K562 (cell line): ENCODE data around the gene HSPB2. TPM values are rescaled to one million over a fixed set of nuclear protein-coding genes. Genes with fewer than 3 reads are reported as not detected.

Experiments
- EGR1 ChIP-seq: fragments of 450-650 bp; conservative IDR thresholded peaks from 2 replicates; pipeline ENCODE4 v1.6.1; 2017; ENCODE audit warnings: mild to moderate bottlenecking
- ETS2 ChIP-seq: IDR thresholded peaks from 2 replicates; pipeline ENCODE4 v1.6.1; 2016; ENCODE audit warnings: borderline replicate concordance, missing genetic modification characterization, mild to moderate bottlenecking, moderate library complexity, missing compliant biosample characterization; ENCODE audit not compliant: poor library complexity, severe bottlenecking
- HIVEP1 ChIP-seq: fragments of 250-450 bp; sonication (Bioruptor Pico); IDR thresholded peaks from 2 replicates; pipeline ENCODE4 v1.4.0; 2020; ENCODE audit warnings: mild to moderate bottlenecking
- KLF6 ChIP-seq: fragments of 250-450 bp; sonication (Bioruptor Pico); IDR thresholded peaks from 2 replicates; pipeline ENCODE4 v1.4.0; 2020; ENCODE audit warnings: mild to moderate bottlenecking, moderate library complexity, borderline replicate concordance
- MYBL2 ChIP-seq, 2 experiments: fragments of 450-650 bp in 1 of 2; sonication (generic) in 1 of 2; formaldehyde crosslinking in 1 of 2; IDR thresholded peaks; 2 replicates each; pipeline versions ENCODE4 v1.6.1 to v1.8.1; 2017 to 2022; ENCODE audit warnings: borderline replicate concordance in 1 of 2, inconsistent platforms in 1 of 2, low read depth in 1 of 2, mild to moderate bottlenecking in 1 of 2, missing genetic modification reagents in 1 of 2, moderate library complexity in 1 of 2
- NFATC3 ChIP-seq: fragments of 450-650 bp; IDR thresholded peaks from 2 replicates; pipeline ENCODE4 v1.6.1; 2017; ENCODE audit warnings: mild to moderate bottlenecking
- NKRF ChIP-seq: fragments of 450-650 bp; IDR thresholded peaks from 2 replicates; pipeline ENCODE4 v1.6.1; 2016; ENCODE audit warnings: borderline replicate concordance
- RAD21 ChIP-seq, 2 experiments: fragments of 250-450 bp in 1 of 2; fragments of 450-650 bp in 1 of 2; sonication (Bioruptor Pico) in 1 of 2; formaldehyde crosslinking in 1 of 2; IDR thresholded peaks in 1 of 2; conservative IDR thresholded peaks in 1 of 2; 2 replicates each; pipeline versions ENCODE4 v1.4.0 to v1.8.0; 2020 to 2022; ENCODE audit warnings: mild to moderate bottlenecking in 2 of 2, moderate library complexity in 1 of 2
- SUPT5H ChIP-seq: fragments of 450-650 bp; IDR thresholded peaks from 2 replicates; pipeline ENCODE4 v1.6.1; 2016
- TCFL5 ChIP-seq: fragments of 250-450 bp; sonication (Bioruptor Pico); conservative IDR thresholded peaks from 2 replicates; pipeline ENCODE4 v1.6.1; 2021; ENCODE audit warnings: mild to moderate bottlenecking, moderate library complexity, matching md5 sums
- XRCC5 ChIP-seq: fragments of 200-400 bp; formaldehyde crosslinking; IDR thresholded peaks from 2 replicates; pipeline ENCODE4 v1.6.1; 2017; ENCODE audit warnings: low read depth, mild to moderate bottlenecking, low read length
- ZFX ChIP-seq: sonication (generic); formaldehyde crosslinking; IDR thresholded peaks from 2 replicates; pipeline ENCODE4 v1.8.0; 2022; ENCODE audit warnings: mild to moderate bottlenecking, missing genetic modification reagents, moderate library complexity
- ZNF444 ChIP-seq: fragments of 250-450 bp; sonication (Bioruptor Pico); IDR thresholded peaks from 2 replicates; pipeline ENCODE4 v1.4.0; 2020; ENCODE audit warnings: mild to moderate bottlenecking, moderate library complexity
- ZNF507 ChIP-seq: conservative IDR thresholded peaks from 2 replicates; pipeline ENCODE4 v1.6.1; 2017; ENCODE audit warnings: missing genetic modification characterization, missing compliant biosample characterization
- polyA plus RNA-seq, 8 experiments: library from polyadenylated mRNA; depleted of rRNA in 4 of 8; stranded (reverse) in 5 of 8; unstranded in 3 of 8; fragments of >200 nt; fragmentation: Nextera tagmentation in 2 of 8; fragmentation: Illumina TruSeq in 1 of 8; extraction: Ambion mirVana in 2 of 8; extraction: Trizol in 1 of 8; gene quantifications; 2 replicates each; pipeline versions ENCODE4 v1.2.1 to v1.2.3, GENCODE V29; 2011 to 2014; ENCODE audit warnings: inconsistent platforms in 1 of 8, missing spikeins in 1 of 8
- total RNA-seq, 7 experiments: library from RNA; depleted of rRNA in 6 of 7; stranded (reverse); fragments of >200 nt in 6 of 7; fragmentation: Illumina TruSeq in 2 of 7; extraction: Trizol in 2 of 7; gene quantifications; 2 replicates each; pipeline versions ENCODE4 v1.2.1 to v1.2.3, GENCODE V29; 2011 to 2021; ENCODE audit warnings: low replicate concordance in 1 of 7
- TF ChIP-seq, protein P1 (sequence below): sonication (generic); formaldehyde crosslinking; IDR thresholded peaks from 2 replicates; pipeline ENCODE4 v1.8.0; 2022; ENCODE audit warnings: mild to moderate bottlenecking, low read depth, missing genetic modification reagents
- TF ChIP-seq, protein P2 (sequence below): fragments of 250-450 bp; sonication (Bioruptor Pico); IDR thresholded peaks from 2 replicates; pipeline ENCODE4 v1.5.0; 2021; ENCODE audit warnings: mild to moderate bottlenecking, moderate library complexity
- TF ChIP-seq, protein P3 (sequence below), 2 experiments: fragments of 450-650 bp; IDR thresholded peaks; 2 replicates each; pipeline ENCODE4 v1.6.1; 2018; ENCODE audit warnings: mild to moderate bottlenecking in 2 of 2, low read depth in 1 of 2; ENCODE audit not compliant: partially characterized antibody in 2 of 2

The HSPB2 gene
- total and polyA plus RNA-seq, 9 of the 15 experiments (the other 6 are each of a cell fraction or from before 2014, with no cell fraction given), result 0.06 to 0.35 (median 0.11) TPM; not detected in 5

DNA sequence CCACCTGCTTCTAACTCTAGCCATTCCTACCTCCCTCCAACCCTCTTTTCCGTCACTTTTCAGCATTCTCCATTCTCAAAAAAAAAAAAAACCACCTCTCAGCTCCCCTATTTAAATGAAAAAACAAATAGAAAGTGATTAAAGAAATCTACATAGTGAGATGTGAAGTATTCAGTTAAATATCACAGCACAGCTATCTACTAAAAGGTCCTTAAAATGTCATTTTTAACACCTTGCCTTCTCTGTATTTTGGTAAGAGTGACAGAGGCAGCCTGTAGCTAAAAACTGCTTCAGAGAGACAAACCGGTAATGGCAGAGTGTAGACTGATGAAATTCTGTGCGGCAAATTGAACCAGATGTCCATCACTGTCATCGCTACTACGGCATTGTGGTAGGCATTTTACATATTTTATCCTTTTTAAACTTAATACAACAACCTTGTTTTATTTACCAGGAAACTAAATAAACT lies 40.8 kb upstream of the HSPB2 start (continued):
- TF ChIP-seq TCFL5 (CRISPR knock-in tag), result no peak
- TF ChIP-seq, protein P1, sequence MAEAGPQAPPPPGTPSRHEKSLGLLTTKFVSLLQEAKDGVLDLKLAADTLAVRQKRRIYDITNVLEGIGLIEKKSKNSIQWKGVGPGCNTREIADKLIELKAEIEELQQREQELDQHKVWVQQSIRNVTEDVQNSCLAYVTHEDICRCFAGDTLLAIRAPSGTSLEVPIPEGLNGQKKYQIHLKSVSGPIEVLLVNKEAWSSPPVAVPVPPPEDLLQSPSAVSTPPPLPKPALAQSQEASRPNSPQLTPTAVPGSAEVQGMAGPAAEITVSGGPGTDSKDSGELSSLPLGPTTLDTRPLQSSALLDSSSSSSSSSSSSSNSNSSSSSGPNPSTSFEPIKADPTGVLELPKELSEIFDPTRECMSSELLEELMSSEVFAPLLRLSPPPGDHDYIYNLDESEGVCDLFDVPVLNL (CRISPR knock-in tag), result no peak
- no peak for TF ChIP-seq ZNF507
- no peak for TF ChIP-seq KLF6
- no peak for TF ChIP-seq ZNF444
- no peak for TF ChIP-seq ZFX (CRISPR knock-in tag)
- no peak for TF ChIP-seq MYBL2 (IDR thresholded peaks at IDR 0.05; ENCODE audit: low read depth)
- TF ChIP-seq MYBL2 (CRISPR knock-in tag; IDR thresholded peaks at IDR 0.05; ENCODE audit: borderline replicate concordance), result no peak
- TF ChIP-seq SUPT5H, result no peak; the same call in 1 of the 2 replicates
- no peak for TF ChIP-seq HIVEP1 (CRISPR knock-in tag)
- TF ChIP-seq RAD21 (CRISPR knock-in tag; conservative IDR thresholded peaks at IDR 0.05 in 1 of 2, IDR thresholded peaks at IDR 0.05 in 1 of 2), result no peak
- TF ChIP-seq, protein P2, sequence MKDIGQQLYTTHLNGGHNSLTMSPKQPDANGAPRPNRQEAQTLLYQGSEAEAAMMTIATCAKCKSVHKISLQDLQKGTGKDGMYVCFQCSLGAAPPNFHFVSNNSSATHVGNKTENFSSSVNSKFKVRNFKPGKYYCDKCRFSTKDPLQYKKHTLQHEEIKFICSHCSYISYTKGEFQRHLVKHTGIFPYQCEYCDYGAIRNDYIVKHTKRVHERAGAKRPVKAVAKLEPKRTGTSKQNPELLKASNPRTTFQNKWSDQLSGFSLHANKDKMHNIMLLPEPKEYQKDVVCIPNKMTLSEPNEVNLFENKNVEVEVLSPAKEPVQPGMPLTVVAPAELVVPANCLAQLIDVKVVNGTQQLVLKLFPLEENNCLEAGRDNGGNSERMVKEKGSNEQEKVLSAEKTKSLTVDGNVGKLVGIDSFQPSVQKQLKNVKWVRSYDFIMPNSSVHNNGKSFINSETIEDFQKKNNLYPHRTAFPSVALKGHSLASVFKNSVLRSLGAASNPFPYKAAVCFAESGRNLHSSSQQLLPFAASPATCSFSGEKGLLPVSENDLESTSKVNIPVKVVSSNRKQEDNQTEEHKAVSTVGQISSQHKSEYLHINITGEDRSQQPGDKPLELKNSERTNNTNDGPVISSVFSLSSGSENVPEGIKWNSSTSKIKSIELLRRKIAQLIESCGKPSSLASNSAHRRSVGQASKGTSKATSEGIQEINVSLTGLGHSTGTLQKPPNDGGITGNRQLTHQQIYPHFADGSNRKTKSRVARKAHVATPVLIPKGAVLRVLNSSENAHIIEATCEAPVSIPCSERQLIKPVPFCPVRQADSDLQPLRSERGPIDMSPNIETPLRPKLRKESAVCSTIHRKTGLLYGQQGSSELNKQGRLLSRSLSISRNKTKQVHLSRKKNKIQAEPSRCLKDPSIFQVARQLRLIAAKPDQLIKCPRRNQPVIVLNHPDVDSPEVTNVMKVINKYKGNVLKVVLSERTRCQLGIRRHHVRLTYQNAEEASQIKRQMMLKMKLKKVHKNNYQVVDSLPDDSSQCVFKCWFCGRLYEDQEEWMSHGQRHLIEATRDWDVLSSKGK (CRISPR knock-in tag), result no peak
- no peak for TF ChIP-seq XRCC5
- TF ChIP-seq NFATC3, result no peak
- TF ChIP-seq, protein P3, sequence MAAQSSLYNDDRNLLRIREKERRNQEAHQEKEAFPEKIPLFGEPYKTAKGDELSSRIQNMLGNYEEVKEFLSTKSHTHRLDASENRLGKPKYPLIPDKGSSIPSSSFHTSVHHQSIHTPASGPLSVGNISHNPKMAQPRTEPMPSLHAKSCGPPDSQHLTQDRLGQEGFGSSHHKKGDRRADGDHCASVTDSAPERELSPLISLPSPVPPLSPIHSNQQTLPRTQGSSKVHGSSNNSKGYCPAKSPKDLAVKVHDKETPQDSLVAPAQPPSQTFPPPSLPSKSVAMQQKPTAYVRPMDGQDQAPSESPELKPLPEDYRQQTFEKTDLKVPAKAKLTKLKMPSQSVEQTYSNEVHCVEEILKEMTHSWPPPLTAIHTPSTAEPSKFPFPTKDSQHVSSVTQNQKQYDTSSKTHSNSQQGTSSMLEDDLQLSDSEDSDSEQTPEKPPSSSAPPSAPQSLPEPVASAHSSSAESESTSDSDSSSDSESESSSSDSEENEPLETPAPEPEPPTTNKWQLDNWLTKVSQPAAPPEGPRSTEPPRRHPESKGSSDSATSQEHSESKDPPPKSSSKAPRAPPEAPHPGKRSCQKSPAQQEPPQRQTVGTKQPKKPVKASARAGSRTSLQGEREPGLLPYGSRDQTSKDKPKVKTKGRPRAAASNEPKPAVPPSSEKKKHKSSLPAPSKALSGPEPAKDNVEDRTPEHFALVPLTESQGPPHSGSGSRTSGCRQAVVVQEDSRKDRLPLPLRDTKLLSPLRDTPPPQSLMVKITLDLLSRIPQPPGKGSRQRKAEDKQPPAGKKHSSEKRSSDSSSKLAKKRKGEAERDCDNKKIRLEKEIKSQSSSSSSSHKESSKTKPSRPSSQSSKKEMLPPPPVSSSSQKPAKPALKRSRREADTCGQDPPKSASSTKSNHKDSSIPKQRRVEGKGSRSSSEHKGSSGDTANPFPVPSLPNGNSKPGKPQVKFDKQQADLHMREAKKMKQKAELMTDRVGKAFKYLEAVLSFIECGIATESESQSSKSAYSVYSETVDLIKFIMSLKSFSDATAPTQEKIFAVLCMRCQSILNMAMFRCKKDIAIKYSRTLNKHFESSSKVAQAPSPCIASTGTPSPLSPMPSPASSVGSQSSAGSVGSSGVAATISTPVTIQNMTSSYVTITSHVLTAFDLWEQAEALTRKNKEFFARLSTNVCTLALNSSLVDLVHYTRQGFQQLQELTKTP (IDR thresholded peaks at IDR 0.05; ENCODE audit: low read depth in 1 of 2, partially characterized antibody in 2 of 2), result peak in 1 of 2 experiments; percentile 37
- no peak for TF ChIP-seq EGR1
- 0 out of 2 replicates have a peak, but pooled peaks have one; percentile 19 for TF ChIP-seq NKRF
- TF ChIP-seq ETS2 (tag), result no peak
